DOHH2 (cell line): ENCODE measurements around the gene TRERF1.

Experiments used
- CTCF ChIP-seq: fragments of 200-600 bp; sonication (generic); IDR thresholded peaks from one replicate; pipeline ENCODE4 v1.5.1; 2014; ENCODE audit warnings: antibody characterized with exemption, mild to moderate bottlenecking, low read depth, low read length; ENCODE audit not compliant: poor library complexity, severe bottlenecking
- EZH2phosphoT487 ChIP-seq: fragments of 200-600 bp; sonication (generic); IDR thresholded peaks from 2 replicates; pipeline ENCODE4 v1.6.1; 2017; ENCODE audit warnings: borderline replicate concordance, mild to moderate bottlenecking, antibody characterized with exemption, low read length, moderate library complexity, mixed read lengths

GRCh38 chr6:42410861-42411260 is 40.9 kb downstream of the TRERF1 start:
- TF ChIP-seq CTCF (no peak), EZH2phosphoT487 (no peak)
